Keratinocyte (primary cell): ENCODE measurements around the gene SYNE4.

Source experiments
- EZH2 ChIP-seq: IDR thresholded peaks from one replicate; pipeline ENCODE4 v1.6.1; 2012; ENCODE audit warnings: inconsistent platforms, mild to moderate bottlenecking, low read length, moderate library complexity
- TF ChIP-seq, protein P1 (sequence below), 3 experiments: IDR thresholded peaks in 1 of 3; conservative IDR thresholded peaks in 1 of 3; optimal IDR thresholded peaks in 1 of 3; 2 replicates in 2 of 3; 3 replicates in 1 of 3; pipeline versions ENCODE3 to v1.5.1; 2011; ENCODE audit warnings: low read length in 3 of 3, mild to moderate bottlenecking in 3 of 3, moderate library complexity in 2 of 3, control low read depth in 1 of 3, inconsistent platforms in 1 of 3; ENCODE audit not compliant: insufficient read depth in 2 of 3; ENCODE audit errors: extremely low read depth in 1 of 3

DNA sequence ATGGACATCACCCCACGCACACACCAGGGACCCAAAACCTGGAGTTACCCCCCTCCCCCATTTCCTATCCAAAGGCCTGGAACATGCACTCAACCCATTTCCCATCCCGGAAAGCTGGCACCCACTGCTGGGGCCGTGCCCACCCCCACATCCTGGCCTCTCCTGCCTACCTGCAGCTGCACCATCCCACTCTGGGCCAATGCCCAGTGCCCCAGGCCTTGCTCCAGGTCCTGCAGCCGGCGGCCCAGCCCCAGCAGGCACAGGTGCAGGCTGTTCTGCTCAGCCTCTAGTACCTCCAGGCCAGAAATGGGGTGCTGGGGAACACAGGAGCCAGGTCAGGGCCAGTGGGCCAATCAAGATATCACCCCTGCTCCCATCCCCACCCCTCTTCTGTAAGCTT is 1.7 kb downstream of the SYNE4 start:
- TF ChIP-seq, protein P1, sequence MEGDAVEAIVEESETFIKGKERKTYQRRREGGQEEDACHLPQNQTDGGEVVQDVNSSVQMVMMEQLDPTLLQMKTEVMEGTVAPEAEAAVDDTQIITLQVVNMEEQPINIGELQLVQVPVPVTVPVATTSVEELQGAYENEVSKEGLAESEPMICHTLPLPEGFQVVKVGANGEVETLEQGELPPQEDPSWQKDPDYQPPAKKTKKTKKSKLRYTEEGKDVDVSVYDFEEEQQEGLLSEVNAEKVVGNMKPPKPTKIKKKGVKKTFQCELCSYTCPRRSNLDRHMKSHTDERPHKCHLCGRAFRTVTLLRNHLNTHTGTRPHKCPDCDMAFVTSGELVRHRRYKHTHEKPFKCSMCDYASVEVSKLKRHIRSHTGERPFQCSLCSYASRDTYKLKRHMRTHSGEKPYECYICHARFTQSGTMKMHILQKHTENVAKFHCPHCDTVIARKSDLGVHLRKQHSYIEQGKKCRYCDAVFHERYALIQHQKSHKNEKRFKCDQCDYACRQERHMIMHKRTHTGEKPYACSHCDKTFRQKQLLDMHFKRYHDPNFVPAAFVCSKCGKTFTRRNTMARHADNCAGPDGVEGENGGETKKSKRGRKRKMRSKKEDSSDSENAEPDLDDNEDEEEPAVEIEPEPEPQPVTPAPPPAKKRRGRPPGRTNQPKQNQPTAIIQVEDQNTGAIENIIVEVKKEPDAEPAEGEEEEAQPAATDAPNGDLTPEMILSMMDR (optimal IDR thresholded peaks at IDR 0.05 in 1 of 3, IDR thresholded peaks at IDR 0.05 in 1 of 3, conservative IDR thresholded peaks at IDR 0.05 in 1 of 3; ENCODE audit: extremely low read depth in 1 of 3, insufficient read depth in 2 of 3, low read length in 3 of 3), result no peak
- TF ChIP-seq EZH2, result no peak
